Hippocampal formation (tissue), 2 donors: ENCODE results near the gene NINJ2.

Experiments used
- DNase-seq, 2 donors: peaks; one replicate each; lab custom pipeline; 2025; lab: John Stamatoyannopoulos, UW

NINJ2 gene

GRCh38 chr12:613996-614395 is 49.2 kb downstream of the NINJ2 start:
- DNase-seq, result no peak

DNA sequence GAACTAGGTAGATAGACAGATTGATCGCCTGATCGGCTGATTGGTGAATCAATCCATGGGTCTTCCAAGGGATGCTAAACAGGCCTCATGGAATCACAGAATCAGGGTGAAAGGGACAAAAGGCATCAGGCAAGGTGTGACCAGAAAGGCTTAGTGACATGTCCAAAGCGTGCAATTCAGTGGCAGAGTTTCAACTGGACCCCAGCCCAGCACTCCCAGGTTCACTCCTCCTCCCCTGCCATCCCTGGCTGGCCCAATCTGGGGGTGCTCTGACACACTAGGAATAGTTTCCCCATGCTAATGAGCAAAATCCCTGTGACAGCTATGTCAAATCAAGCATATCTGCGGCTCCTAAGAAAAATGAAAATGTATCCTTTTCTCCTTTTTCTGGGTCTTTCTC is 50.4 kb downstream of the NINJ2 start:
- DNase-seq, result no peak

DNA sequence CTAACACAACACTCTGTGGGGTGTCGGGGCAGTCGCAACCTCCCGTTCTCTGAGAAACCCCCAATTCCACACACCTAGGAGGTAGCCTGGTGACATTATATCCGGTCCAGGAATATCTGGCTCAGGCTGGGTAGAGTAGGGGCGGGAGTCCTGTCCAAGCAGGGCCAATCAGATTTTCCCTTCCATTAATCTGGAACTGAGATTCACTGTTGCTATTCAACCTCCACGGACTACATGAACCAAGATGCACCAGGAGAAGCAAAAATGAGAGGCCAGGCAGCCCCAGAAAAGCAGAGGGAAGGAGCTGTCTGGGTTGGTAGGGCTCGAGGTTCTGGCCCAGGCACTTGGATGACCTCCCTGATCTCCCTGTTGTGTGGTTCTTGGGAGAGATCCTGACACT is 51.0 kb downstream of the NINJ2 start:
- DNase-seq, result no peak

DNA sequence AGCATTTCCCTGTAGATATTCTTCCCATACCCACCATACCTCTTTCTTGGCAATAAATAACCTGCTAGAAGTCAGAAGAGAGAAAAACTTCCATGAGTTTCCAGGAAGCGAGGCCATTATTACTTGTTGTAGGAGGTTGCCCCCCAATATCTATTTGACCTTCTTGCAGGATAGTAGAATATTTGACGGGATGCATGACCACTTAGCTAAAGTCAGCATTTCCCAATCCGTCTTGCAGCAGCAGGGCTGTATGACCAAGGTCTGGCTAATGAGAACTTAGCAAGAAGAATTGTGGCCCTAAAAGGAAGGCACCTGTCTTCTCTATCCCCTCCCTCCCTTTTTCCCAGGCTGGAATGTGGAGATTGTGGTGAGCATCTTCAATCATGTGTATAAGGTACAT is 51.5 kb downstream of the NINJ2 start:
- no peak for DNase-seq

DNA sequence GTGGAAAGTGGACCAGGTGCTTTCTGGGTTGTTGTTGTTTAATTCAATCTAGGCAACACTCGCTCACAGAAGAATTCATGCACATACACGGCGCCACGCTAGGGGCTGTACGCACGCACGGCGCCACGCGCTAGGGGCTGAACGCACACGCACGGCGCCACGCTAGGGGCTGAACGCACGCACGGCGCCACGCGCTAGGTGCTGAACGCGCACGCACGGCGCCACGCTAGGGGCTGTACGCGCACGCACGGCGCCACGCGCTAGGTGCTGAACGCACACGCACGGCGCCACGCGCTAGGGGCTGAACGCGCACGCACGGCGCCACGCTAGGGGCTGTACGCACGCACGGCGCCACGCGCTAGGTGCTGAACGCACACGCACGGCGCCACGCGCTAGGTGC is 54.3 kb downstream of the NINJ2 start:
- DNase-seq, result no peak

GRCh38 chr12:608413-608812 is 54.8 kb downstream of the NINJ2 start:
- no peak for DNase-seq

DNA sequence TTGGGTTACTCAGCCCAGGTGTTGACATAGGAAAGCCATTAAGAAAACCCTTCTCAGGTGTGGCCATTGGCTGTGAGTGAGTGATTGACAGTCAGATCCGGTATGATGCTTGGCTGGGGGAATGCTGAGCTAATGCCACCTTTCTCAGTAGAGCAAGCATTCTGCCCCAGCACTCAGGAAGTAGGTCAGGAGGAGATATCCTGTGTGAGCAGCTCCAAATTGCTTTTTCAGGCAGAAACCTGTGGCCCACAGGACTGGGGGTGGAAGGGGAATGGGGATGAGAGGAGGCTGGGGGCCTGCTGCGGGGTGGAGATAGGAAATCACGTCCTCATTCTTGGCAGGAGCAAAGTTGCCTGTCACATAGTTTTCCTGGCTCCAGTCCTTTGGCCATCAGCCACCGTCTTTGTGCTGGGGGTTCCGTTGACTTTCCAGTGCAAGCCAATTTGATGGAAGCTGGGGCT is 55.7 kb downstream of the NINJ2 start:
- DNase-seq, result no peak

GRCh38 chr12:604956-605355 is 58.3 kb downstream of the NINJ2 start:
- no peak for DNase-seq

- DNase-seq, result no peak
Measured at GRCh38 chr12:602700-603068, 60.6 kb downstream of the NINJ2 start.

- no peak for DNase-seq
Measured at GRCh38 chr12:601976-602699, 61.1 kb downstream of the NINJ2 start.

DNA sequence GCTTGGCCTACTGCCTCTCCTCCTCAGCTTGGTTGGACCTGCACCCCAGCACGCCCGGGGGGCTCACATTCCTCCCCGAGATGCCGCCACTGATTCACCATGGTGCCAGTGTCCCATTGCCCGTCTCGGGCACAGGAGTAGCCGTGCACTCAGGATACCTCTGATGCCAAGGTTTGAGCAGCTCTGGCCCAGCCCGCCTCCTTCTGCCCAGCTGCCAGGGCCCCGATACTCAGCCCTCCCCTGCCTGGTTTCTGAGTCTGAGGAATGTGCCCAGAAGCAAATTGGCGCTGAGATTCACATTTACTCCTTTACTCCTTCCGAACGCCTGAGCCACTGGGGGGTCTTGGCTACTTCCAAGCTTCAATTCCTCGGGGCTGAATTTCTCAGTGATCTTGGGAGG is 63.5 kb downstream of the NINJ2 start:
- DNase-seq, result no peak

GRCh38 chr12:597926-598568 is 65.2 kb downstream of the NINJ2 start:
- no peak for DNase-seq

DNA sequence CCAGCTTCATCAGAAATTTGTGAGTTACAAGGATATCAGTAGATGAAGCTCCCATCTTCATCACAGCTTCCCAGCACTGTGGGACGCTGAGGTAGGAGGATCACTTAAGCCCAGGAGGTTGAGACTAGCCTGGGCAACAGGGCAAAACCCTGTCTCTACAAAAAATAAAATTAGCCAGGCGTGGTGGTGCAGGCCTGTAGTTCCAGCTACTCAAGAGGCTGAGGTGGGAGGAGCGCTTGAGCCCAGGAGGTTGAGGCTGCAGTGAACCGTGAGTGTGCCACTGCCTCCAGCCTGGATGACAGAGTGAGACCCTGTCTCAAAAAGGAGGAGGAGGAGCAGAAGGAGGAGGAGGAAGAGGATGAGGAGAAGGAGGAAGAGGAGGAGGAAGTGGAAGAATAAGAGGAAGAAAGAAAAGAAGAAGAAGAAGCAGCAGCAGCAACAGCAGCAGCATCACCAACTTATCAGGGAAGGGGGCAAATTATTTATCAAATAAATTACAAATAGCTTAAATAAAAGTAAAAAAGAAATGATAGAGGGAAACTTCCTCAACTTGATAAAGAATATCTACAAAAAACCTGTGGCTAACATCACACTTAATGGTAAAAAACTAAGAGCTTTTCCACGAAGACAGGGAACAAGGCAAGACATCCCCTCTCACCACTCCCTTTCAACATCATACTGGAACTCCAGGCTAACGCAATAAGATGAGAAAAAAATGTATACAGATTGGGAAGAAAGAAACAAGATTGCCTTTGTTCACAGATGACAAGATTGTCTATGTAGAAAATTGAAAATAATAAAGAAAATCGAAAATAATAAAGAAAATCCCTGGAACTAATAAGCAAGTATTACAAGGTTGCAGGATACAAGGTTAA is 69.6 kb downstream of the NINJ2 start:
- no peak for DNase-seq

GRCh38 chr12:592024-592505 is 71.2 kb downstream of the NINJ2 start:
- DNase-seq, result no peak

DNA sequence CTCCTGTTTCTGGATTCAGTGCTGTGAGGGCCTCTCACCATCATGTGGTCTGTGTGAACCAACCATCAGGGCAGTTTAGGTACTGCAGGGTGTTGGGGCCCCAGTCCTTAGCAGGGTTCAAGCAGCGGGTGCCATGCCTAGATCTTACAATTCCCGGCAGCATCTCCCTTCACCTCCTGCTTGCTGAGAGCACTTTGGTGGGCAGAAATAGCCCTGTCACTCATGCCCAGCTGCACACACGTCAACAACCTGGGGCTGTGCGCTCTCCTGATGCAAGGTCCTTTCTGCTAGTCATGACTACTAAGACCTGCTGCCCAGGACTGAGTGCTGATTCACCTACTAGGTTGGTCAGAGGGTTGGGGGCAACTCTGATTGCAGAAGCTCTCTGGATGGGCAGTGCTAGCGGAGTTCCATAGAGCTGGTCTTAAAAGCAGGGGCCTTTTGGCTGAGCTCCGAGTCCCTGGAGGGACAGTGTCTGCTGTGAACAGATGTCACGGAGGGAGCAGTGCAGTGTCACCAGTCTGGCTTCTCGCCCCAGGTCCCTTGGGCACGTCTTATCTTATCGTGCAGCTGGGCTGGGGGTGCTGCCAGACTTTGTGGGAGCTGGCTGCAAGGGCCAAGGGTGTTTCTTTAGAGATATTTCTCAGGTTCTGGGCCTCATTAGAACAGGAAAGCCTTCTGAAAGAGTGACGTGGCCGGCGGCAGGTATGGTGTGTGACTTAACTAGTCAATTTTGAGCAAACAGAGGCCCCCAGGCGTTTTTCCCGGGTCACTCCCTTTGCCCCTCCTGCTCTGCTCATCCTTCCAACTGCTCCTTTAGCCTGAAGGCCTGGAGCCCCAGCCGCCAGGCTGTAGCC is 71.8 kb downstream of the NINJ2 start:
- DNase-seq, result no peak

DNA sequence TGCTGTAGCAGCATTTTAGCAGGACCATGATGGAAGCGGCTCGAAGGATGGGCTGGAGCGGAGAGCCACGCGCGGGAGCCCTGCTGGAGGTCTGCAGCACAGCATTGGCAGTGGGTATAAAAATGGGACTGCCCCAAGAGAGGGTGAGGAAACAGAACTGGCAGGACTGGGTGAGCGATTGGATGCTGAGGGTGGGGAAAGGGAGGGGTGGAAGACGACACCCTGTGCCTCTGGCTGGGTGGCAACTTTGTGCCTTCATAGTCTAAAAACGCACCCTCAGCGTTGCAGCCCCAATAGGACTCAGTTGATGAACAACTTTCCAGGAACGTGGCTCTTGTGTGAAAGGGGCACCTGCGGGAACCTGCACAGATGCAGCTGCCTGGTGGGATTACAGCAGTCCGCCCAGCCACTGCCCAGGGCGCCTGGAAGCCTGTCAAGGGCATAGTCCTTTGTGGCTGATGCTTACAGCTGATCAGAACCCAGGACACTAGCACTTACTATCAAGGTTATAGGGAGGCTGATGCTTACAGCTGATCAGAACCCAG is 73.0 kb downstream of the NINJ2 start:
- DNase-seq, result no peak

- no peak for DNase-seq
Measured at GRCh38 chr12:588646-589045, 74.6 kb downstream of the NINJ2 start.

DNA sequence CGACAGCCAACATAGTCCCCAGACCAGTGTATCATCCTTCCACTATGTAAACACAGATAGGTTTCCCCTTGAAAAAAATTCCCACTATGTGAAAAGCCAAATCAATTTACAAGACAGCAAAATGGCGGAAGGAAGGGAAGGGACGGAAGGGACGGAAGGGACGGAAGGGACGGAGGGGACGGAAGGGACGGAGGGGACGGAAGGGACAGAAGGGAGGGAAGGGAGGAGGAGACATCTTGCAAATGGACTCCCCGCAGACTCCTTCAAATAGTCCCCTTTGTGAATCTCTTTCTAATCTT is 75.3 kb downstream of the NINJ2 start:
- DNase-seq, result no peak

DNA sequence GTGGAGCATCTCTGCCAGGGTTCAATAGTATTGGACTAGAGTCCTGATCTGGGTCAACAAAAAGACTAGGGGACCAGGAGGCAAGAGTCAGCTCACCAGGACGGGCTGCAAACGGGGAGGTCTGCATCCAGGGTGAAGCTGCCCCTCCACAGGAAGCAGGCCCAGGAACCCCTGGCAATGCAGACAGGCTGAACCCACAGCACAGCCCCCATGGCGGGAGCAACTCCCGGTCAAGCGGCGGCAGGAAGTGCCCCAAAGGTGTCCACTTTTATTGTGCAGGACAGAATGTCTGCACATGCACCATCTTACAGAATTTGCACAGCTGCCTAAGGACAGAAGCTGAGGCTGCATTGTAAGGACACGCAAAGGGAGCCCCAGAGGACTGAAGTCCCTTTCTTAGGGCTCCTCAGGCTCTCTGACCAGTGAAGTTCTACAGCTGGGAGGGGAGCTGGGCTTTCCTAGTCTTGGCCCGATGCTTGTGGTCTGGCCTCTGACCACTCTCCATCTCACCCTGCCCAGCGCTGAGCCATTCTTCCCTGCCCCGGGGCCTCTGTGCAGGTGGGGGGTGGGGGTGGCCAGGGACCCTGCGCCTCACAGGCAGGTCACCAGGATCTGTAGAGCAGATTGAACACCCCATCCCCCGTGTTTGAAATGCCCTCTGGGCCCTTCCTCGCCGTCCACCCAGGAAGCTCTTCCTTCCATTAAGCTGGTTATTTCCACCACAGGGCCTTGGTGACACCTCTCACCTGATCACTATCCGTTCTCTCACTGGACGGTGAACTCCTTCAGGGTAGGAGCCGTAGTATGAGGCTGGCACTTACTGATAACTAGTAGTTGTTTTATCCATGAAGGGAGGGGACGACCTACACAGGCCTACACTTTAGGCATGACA is 75.9 kb downstream of the NINJ2 start:
- no peak for DNase-seq

GRCh38 chr12:586318-587071 is 76.8 kb downstream of the NINJ2 start:
- no peak for DNase-seq
